ENCODE measurements around the gene RAP1GAP2.

DNA sequence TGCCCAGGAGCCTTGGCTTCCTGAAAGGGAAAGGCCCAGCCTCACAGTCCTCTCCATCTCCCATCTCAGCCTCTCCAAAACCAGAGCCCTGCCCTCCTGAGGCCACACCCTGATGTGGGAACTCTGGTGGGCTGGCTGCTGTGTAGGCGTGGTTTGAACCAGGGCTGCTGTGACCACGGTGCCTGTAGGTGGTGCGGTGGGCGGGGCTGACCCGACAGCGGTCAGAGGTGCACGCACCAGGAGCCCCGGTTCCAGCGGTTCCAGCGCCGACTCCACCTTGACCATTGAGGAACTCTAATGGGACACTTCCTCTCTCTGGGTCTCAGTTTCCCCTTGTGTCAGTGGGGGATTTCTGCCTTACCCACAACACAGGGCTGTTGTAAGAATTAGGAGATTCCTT, 2.4 kb downstream of the RAP1GAP2 start:
- TF ChIP-seq, protein P1, sequence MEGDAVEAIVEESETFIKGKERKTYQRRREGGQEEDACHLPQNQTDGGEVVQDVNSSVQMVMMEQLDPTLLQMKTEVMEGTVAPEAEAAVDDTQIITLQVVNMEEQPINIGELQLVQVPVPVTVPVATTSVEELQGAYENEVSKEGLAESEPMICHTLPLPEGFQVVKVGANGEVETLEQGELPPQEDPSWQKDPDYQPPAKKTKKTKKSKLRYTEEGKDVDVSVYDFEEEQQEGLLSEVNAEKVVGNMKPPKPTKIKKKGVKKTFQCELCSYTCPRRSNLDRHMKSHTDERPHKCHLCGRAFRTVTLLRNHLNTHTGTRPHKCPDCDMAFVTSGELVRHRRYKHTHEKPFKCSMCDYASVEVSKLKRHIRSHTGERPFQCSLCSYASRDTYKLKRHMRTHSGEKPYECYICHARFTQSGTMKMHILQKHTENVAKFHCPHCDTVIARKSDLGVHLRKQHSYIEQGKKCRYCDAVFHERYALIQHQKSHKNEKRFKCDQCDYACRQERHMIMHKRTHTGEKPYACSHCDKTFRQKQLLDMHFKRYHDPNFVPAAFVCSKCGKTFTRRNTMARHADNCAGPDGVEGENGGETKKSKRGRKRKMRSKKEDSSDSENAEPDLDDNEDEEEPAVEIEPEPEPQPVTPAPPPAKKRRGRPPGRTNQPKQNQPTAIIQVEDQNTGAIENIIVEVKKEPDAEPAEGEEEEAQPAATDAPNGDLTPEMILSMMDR (IDR thresholded peaks at IDR 0.05; ENCODE audit: low read length): no peak
- no peak for TF ChIP-seq EZH2 (IDR thresholded peaks at IDR 0.05; ENCODE audit: borderline replicate concordance, low read length)

Data from OCI-LY1 (cell line).